ENCODE measurements around the gene MTMR10.
A peak's percentile ranks its signal among the peaks of the same experiment; 100 is the strongest.

The MTMR10 gene

DNA sequence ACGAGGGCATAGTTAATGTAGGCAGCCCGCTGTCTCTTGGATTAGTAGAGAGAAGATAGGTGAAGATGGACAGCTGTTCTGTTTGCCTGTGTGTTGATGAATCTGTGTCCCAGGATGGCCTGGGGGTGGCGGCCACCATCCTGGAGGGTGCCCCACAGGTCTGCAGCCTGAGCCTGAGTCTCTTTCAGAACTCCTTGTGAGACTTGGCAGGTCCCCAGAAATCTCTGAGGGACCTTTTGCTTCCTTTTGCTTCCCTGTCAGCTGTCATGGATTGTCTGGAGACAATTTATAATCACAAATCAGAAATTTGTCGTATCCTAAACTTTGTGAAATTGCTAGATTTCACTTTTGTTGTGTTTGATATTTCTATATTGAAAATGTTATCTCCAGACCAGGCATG is 70.3 kb downstream of the MTMR10 start:
- DNase-seq (ENCODE audit: low read depth) = no peak

DNA sequence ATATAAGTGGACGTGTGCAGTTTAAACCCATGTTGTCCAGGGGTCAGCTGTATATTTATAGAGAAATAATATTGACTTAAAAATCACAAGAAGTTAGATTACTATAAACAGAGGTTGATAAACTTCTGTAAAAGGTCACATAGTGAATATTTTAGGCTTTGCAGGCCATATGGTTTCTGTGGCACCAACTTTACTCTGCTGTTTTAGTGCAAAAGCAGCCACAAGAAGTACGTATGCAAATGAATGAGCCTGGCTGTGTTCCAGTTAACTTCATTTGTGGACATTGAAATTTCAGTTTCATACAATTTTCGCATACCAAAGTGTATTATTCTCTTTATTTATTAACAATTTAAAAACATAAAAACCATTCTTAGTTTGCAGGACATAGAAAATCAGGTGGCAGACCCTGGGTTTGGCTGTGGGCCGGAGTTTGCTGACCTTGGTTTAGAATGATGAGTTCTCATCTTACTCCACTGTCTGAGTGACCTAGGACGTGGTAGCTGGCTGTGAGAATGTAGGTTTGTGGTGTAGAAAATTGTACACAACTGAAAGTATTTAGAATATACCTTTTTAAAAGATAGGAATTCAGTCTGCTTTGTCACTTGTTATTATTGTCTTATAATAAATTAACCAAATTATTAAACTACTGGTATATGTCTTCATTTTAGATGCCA is 71.4 kb downstream of the MTMR10 start:
- no peak for DNase-seq (ENCODE audit: low read depth)

GRCh38 chr15:30918366-30918765 is 73.1 kb downstream of the MTMR10 start:
- no peak for DNase-seq (ENCODE audit: low read depth)

GRCh38 chr15:30917675-30918074 is 73.8 kb downstream of the MTMR10 start:
- no peak for DNase-seq (ENCODE audit: low read depth)

DNA sequence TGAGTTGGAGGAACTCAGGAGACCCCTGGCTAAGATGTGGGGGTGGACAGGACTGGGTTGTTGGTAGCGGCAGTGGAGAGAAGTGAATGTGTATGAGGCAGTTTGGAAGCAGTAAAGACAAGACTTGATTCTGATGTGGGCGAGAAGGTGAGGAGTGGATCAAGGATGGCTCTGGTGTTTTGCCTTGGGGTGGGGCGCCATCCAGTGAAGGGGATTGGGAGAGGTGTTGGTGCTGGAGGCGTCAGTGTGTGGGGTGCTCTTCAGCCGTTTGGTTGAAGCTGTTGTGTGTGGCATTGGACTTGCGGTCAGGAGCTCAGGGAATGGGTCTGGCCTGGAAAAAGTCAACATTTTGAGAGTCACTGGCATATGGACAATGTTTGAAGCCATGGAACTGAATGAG is 74.4 kb downstream of the MTMR10 start:
- no peak for DNase-seq (ENCODE audit: low read depth)

- no peak for DNase-seq (ENCODE audit: low read depth)
These were observed 77.7 kb downstream of the MTMR10 start for GRCh38 chr15:30913761-30914160.

DNA sequence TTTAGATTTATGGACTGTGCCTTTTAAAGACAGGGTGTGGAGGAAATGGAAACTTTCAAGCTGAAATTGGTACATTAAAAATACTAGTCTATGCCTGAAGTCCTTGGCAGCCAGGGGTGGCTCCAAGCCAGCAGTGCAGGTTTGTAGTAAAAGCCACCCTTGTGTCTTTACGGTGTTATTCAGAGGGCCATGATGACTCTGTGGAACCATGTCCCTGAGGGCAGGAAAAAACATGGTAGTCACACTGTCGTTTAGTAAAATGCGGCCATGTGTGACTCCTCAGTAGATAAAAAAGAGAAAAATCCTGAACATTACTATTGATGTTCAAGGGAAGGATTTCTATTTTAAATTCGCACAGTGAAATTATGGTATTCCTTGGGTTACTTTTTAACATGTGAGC is 85.1 kb downstream of the MTMR10 start:
- no peak for DNase-seq (ENCODE audit: low read depth)

DNA sequence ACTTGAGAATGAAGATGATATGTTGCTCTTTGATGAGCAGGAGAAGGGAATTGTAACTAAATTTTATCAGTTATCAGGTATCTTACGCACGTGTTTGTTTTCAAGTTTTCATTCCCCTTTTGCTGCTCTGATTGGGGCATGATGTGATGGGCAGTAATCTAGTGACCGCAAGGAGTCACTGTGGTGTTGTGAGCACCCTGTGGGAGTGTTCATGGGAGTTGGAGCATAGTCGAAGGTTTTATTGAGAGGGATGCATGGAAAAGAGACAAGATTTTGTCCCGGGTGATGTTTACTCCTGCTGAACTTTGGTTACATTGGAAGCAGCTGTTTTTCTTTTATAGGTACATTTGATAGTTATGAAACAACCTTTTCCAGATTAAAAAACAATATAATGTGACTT is 85.6 kb downstream of the MTMR10 start:
- DNase-seq (ENCODE audit: low read depth) = no peak

DNA sequence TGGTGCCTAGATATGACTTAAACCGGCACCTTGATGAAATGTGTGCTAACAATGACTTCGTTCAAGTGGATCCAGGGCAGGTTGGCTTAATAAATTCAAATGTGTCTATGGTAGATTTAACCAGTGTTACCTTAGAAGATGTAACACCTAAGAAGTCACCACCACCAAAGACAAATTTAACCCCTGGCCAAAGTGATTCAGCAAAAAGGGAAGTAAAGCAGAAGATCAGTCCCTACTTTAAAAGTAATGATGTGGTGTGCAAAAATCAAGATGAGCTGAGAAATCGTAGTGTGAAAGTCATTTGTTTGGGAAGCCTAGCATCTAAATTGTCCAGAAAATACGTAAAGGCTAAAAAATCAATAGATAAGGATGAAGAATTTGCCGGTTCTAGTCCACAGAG is 86.6 kb downstream of the MTMR10 start:
- DNase-seq (ENCODE audit: low read depth) = no peak

DNA sequence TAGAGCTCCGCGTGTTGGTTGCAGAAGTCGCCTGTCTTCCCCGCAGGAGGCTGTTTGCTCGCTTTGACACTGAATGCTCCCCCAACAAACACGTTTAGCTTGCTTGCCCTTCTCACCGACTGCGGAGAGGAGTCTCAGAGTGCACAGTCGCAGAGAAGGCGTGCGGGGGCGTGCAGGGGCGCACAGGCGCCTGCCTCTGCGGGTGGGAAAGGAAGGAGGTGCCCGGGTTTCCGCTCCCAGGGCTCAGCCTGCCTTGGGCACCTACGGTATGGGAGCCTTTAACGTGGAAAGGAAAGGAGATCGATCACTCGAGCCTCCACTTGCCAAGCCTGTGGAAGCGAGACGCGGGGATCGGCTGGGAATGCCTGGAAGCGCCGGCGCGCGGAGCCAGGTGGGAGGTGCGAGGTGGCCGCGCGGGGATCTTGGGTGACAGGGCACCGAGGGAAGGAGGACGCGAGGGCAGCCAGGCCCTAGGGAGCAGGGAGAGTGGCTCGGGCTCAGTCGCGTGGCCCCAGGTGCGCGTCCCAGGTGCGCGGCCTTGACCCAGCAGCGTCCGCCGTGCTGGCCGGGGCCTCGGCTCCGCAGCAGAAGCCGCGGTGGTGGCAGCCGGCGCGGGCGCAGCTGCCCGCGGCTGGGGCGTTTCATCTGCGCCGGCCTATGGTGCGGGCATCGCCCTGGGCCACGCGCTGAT is 87.8 kb downstream of the MTMR10 start, which contains the start of gene FAN1:
Gene FAN1, plus strand, starts transcription at position 419 of the 691 bp plus-strand sequence. CDS start 749 bp downstream, outside the sequence.
- DNase-seq (ENCODE audit: low read depth) = peak; percentile 57

DNA sequence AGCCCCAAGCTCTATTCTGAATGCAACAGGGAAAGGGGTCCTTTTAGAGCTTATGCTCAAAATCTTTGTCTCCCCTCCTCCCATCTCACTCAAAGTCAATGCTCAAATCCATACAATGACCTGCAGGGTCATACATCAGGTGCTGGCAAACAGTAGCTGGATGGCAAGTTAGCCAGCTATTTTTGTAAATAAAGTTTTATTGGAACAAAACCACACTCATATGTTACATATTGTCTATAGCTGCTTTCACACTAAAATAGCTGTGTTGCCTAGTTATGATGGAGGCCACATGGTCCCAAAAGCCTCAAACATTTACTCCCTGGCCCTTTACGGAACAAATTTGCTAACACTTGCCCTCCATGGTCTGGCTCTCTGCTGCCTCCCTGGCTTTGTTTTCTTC is 89.5 kb downstream of the MTMR10 start:
- DNase-seq (ENCODE audit: low read depth) = no peak

DNA sequence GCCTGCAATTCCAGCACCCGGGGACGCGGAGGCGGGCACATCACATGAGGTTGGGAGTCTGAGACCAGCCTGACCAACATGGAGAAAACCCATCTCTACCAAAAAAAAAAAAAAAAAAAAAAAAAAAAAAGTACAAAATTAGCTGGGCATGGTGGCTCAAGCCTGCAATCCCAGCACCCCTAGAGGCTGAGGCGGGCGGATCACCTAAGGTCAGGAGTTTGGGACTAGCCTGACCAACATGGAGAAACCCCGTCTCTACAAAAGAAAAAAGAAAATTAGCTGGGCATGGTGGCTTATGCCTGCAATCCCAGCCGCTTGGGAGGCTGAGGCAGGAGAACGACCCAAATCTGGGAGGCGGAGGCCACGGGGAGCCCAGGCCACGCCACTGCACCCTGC is 95.2 kb downstream of the MTMR10 start:
- no peak for DNase-seq (ENCODE audit: low read depth)

- DNase-seq (ENCODE audit: low read depth) = no peak
These were observed 95.8 kb downstream of the MTMR10 start for GRCh38 chr15:30895461-30896210.

- DNase-seq (ENCODE audit: low read depth) = no peak
These were observed 102.2 kb downstream of the MTMR10 start for GRCh38 chr15:30889196-30889595.

Measured in fibroblast of the conjunctiva (primary cell).